ENCODE results near the gene FBXL16.

FBXL16 gene

DNA sequence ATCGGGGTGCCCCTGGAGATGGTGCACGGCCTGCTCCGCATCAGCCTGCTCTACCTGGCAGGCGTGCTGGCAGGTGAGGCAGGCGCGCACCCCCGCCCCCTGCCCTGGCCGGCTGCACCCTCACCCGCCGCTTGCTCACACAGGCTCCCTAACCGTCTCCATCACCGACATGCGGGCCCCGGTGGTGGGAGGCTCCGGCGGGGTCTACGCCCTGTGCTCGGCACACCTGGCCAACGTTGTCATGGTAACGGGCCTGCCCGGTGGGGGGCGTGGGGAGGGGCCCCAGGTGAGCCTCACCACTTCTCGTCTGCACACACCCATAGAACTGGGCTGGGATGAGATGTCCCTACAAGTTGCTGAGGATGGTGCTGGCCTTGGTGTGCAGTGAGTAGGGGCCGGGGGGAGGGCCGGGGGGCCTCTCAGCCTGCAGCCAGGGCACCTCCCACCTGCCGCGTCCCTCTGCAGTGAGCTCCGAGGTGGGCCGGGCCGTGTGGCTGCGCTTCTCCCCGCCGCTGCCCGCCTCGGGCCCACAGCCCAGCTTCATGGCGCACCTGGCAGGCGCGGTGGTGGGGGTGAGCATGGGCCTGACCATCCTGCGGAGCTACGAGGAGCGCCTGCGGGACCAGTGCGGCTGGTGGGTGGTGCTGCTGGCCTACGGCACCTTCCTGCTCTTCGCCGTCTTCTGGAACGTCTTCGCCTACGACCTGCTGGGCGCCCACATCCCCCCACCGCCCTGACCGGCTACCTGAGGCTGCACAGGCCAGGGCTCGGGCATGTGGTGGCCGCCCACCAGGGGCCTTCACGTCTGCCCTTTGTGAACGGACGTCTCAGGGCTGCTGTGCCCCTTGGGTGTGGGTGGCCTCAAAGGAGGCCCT, 28.0 kb downstream of the FBXL16 start:
- no peak for DNase-seq (ENCODE audit: low read depth)
- no peak overlapping the region for H3K4me3 ChIP-seq (ENCODE audit: low read depth, low read length)
- TF ChIP-seq, protein P1, sequence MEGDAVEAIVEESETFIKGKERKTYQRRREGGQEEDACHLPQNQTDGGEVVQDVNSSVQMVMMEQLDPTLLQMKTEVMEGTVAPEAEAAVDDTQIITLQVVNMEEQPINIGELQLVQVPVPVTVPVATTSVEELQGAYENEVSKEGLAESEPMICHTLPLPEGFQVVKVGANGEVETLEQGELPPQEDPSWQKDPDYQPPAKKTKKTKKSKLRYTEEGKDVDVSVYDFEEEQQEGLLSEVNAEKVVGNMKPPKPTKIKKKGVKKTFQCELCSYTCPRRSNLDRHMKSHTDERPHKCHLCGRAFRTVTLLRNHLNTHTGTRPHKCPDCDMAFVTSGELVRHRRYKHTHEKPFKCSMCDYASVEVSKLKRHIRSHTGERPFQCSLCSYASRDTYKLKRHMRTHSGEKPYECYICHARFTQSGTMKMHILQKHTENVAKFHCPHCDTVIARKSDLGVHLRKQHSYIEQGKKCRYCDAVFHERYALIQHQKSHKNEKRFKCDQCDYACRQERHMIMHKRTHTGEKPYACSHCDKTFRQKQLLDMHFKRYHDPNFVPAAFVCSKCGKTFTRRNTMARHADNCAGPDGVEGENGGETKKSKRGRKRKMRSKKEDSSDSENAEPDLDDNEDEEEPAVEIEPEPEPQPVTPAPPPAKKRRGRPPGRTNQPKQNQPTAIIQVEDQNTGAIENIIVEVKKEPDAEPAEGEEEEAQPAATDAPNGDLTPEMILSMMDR (IDR thresholded peaks at IDR 0.05; ENCODE audit: insufficient read depth, low read depth, low read length, missing control alignments), result no peak

DNA sequence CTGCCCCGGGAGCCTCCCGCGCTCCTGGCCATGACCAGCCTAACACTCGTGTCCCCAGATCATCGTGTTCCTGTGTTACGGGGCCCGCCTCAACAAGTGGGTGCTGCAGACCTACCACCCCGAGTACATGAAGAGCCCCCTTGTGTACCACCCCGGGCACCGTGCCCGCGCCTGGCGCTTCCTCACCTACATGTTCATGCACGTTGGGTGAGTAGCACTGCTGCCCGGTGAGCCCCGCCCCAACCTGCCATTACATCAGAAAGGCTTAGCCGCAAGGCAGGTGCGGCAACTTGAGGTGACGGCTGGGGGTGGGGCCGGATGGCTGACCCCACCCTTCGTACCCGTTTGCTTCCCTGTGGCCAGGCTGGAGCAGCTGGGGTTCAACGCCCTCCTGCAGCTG, 28.7 kb downstream of the FBXL16 start:
- no peak for DNase-seq (ENCODE audit: low read depth)
- no peak overlapping the region for H3K4me3 ChIP-seq (ENCODE audit: low read depth, low read length)
- TF ChIP-seq, protein P1 (IDR thresholded peaks at IDR 0.05; ENCODE audit: insufficient read depth, low read depth, low read length, missing control alignments), result no peak

DNA sequence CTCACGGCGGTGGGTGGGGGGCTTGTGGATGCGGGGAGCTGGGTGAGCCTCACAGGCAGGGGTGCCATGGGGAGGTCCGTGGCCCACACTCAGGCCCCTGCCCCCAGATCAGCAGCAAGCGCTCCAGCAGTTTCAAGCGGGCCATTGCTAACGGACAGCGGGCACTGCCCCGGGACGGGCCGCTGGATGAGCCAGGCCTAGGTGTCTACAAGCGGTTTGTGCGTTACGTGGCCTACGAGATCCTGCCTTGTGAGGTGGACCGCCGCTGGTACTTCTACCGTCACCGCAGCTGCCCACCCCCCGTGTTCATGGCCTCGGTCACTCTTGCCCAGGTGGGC, 29.1 kb downstream of the FBXL16 start:
- DNase-seq (ENCODE audit: low read depth), result no peak
- no peak overlapping the region for H3K4me3 ChIP-seq (ENCODE audit: low read depth, low read length)
- TF ChIP-seq, protein P1 (IDR thresholded peaks at IDR 0.05; ENCODE audit: insufficient read depth, low read depth, low read length, missing control alignments), result no peak

DNA sequence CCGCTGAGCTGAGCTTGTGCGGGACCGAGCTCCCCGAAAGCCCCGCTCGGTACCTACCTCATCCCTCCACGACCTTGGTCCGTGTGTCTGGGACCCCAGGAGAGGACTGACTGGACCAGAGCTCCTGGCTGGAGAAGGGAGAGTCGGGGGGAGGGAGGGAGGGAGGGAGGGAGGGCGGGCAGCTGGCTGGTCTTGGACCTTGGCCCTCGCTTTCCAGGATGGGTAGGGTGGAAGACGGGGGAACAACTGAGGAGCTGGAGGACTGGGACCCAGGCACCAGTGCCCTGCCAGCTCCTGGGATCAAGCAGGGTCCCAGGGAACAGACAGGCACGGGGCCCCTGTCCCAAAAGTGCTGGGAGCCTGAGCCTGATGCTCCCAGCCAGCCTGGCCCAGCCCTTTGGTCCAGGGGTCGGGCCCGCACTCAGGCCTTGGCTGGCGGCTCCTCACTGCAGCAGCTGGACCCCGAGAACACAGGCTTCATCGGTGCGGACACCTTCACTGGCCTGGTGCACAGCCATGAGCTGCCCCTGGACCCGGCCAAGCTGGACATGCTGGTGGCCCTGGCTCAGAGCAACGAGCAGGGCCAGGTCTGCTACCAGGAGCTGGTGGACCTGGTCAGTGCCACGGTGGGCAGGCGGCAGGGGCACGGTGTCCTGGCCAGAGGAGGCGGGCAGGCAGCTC, 29.6 kb downstream of the FBXL16 start:
- no peak for DNase-seq (ENCODE audit: low read depth)
- H3K4me3 ChIP-seq (ENCODE audit: low read depth, low read length), result no peak overlapping the region

DNA sequence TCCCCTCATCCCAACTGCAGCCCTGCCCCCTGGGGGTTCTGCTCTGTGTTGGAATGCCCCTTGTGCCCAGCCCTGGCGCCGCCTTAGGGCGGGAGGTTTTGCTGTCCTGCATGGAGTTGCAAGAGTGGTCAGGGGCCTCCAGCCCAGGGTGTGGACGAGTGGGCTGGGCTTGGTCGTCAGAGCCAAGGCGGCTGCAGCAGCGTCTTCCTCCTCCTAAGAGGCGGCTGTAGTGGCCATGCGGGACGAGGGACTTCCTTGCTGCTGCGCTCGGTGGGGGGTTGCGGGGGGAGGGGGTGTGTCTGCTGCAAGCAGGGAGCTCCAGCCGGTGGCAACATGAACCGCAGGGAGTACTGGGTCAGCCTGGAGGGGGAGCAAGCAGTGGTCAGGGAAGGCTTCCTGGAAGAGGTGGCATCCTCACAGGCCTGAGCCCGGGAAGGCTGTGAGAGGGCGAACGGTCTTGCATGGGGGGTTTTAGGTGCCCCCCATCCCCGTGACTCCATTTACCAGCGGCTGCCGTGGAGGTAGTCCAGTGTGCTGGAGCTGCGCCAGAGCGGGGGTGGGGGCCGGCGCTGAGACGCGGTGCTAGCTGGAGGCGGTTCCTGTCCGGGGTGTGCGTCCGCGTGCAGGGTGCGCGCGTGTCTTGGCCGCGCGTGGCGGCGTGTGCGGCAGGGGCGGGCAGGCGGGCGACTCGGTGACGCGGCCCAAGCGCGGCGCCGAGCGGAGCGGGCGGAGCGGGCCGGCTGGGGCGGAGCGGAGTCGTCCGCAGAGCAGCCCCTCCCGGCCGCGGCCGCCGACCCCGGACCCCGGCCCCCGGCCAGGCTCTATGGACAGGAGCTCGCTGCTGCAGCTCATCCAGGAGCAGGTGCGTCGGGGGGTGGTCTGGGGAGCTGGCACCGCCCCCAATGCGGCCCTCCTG, 30.4 kb downstream of the FBXL16 start, which contains the start of gene RHBDL1:
RHBDL1 (plus strand) TSS at position 704 of the 916 bp plus-strand sequence; CDS start at position 824, 120 bp downstream.
- DNase-seq (ENCODE audit: low read depth), result peak; percentile 35
- TF ChIP-seq, protein P1 (IDR thresholded peaks at IDR 0.05; ENCODE audit: insufficient read depth, low read depth, low read length, missing control alignments), result no peak
- H3K4me3 ChIP-seq (ENCODE audit: low read depth, low read length), result no peak within 1 kb of the TSS

More for the DNA sequence above, 29.6 kb downstream of the FBXL16 start:
- TF ChIP-seq, protein P1 (IDR thresholded peaks at IDR 0.05; ENCODE audit: insufficient read depth, low read depth, low read length, missing control alignments), result no peak

DNA sequence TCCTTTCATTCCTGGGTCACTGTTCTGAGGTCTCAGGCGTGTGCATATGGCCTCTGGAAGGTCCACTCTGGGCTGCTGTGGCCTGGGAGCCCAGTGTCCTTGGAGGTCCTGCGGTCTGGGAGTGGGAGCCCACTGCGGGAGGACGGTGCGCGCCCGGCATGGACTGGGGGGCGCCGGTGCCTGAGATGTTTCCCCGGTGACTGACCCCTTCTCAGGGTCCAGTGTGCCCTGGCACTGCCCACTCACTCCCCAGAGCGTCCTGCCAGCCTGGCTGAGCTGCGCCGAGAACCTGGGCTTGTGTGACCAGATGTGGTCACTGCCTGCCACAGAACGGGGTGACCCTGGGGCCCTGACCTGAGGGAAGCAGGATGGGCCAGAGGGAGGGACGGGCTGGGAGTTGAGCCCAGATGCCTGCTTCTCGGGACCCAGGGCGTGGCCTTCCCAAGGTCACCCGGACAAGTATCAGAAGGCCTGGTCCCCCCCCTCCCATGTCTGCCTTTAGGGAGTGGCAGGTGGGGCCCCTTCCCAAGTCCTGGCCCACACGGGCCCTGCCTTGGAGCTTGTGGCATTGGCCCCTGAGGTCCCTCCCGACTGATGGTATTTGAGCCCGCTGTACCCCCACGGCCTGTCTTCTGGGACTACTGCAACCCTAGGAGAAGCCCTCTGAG, 31.3 kb downstream of the FBXL16 start:
- TF ChIP-seq, protein P1 (IDR thresholded peaks at IDR 0.05; ENCODE audit: insufficient read depth, low read depth, low read length, missing control alignments), result no peak
- no peak overlapping the region for H3K4me3 ChIP-seq (ENCODE audit: low read depth, low read length)
- no peak for DNase-seq (ENCODE audit: low read depth)

All from GM12865 (cell line).